Activated naive CD4-positive, alpha-beta T cell treated with anti-CD3 and anti-CD28 coated beads for 36 hours (primary cell): ENCODE data around the gene BMPR2. TPM values are rescaled to one million over a fixed set of nuclear protein-coding genes. Genes with fewer than 3 reads are reported as not detected.

Experiments
- CTCF ChIA-PET: fragments of 350-600 bp; sonication (Branson Sonifier 250); formaldehyde crosslinking; loops from one replicate; lab custom pipeline; 2021; ENCODE audit warnings: antibody characterized with exemption; lab: Charles Lee
- DNase-seq: peaks from one replicate; pipeline ENCODE4 v3.0.0-alpha.2; 2020
- H3K27ac Mint-ChIP-seq: one replicate; pipeline ENCODE4 v1.8.0; 2021; ENCODE audit warnings: mild to moderate bottlenecking, mixed read lengths
- H3K27me3 Mint-ChIP-seq: one replicate; pipeline ENCODE4 v1.8.0; 2021; ENCODE audit warnings: low read depth, mixed read lengths
- H3K36me3 Mint-ChIP-seq: one replicate; pipeline ENCODE4 v1.8.0; 2021; ENCODE audit warnings: low read depth, mixed read lengths
- H3K4me1 Mint-ChIP-seq: one replicate; pipeline ENCODE4 v1.8.0; 2021; ENCODE audit warnings: low read depth, mixed read lengths
- H3K4me3 Mint-ChIP-seq: one replicate; pipeline ENCODE4 v1.8.0; 2021; ENCODE audit warnings: mild to moderate bottlenecking, moderate library complexity, mixed read lengths
- H3K9me3 Mint-ChIP-seq: one replicate; pipeline ENCODE4 v1.8.0; 2021; ENCODE audit warnings: mixed read lengths
- intact Hi-C: fragments of 100-400 bp; cut with micrococcal nuclease; formaldehyde crosslinking; loops from one replicate; pipeline ENCODE4 v1.15.1; 2023
- total RNA-seq, 2 experiments: library from RNA; stranded (reverse); gene quantifications; one replicate each; pipeline ENCODE4 v1.2.3, GENCODE V29; 2021

The BMPR2 gene
- total RNA-seq, 2 experiments from 2014 or later, result 4.2 to 5.5 TPM

DNA sequence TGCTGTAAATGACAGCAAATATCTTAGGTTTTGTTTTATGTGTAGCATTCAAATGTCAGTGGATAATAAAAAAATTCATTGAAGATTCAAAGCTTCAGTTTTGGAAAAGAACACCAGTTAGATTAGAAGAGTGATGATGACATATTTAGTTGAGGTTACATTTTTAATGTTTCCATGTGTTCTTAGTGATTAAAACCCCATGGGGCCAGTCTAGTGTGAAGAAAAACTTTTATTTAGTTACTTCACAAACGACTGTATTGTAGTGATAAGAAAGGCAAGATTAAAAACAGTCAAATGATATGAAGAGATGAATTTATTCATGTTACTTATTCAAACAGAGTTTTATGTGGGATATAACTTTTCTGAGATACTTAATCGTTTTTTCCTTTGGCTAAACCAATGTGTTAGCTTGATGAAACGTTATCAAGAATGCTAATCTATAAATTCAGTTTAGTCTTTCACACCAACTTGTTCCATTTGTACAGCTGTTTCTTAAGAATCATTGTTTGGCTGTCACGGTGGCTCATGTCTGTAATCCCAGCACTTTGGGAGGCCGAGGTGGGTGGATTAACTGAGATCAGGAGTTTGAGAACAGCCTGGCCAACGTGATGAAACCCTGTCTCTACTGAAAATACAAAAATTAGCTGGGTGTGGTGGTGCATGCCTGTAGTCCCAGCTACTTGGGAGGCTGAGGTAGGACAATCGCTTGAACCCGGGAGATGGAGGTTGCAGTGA is 11.6 kb downstream of the BMPR2 start:
- DNase-seq, result no peak
- no peak overlapping the region for H3K4me3 Mint-ChIP-seq
- no peak overlapping the region for H3K27ac Mint-ChIP-seq
- intact Hi-C loops, result no loop called here
- H3K36me3 Mint-ChIP-seq, result no peaks in the 10 kb centered on the region
- CTCF ChIA-PET, result interaction anchor here (0.7 kb wide), 1 partner anchor 9 kb away, joined by 3 read pairs; no protein-coding TSS in a partner anchor
- no peaks in the 10 kb centered on the region for H3K9me3 Mint-ChIP-seq
- no peaks in the 10 kb centered on the region for H3K27me3 Mint-ChIP-seq
- peaks cover 19% of the 10 kb centered on the region for H3K4me1 Mint-ChIP-seq

DNA sequence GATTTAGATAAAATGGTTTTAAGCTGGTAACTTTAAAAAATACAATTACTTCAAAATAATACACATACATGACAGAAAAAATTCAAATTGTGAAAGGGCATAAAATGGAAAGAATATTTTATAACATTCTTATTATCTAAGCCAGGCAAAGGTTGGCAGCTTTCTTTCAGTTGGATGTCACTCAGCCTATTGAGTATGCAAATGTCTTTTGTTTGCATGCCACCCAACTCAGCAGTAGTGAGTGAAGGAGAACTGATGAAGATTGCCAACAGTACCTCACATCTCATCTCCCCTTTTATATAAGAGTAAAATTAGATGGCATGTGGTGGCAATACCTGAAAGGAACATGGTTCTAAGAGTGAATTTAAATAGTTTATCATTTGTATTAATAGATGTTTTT is 24.8 kb downstream of the BMPR2 start:
- no peaks in the 10 kb centered on the region for H3K27me3 Mint-ChIP-seq
- H3K4me1 Mint-ChIP-seq, result peaks cover 4% of the 10 kb centered on the region
- no peak overlapping the region for H3K4me3 Mint-ChIP-seq
- H3K27ac Mint-ChIP-seq, result no peak overlapping the region
- CTCF ChIA-PET, result interaction anchor here (0.7 kb wide), 1 partner anchor 26 kb away, joined by 3 read pairs; no protein-coding TSS in a partner anchor
- H3K36me3 Mint-ChIP-seq, result peaks cover 1% of the 10 kb centered on the region
- no peak for DNase-seq
- intact Hi-C loops, result no loop called here
- no peaks in the 10 kb centered on the region for H3K9me3 Mint-ChIP-seq

DNA sequence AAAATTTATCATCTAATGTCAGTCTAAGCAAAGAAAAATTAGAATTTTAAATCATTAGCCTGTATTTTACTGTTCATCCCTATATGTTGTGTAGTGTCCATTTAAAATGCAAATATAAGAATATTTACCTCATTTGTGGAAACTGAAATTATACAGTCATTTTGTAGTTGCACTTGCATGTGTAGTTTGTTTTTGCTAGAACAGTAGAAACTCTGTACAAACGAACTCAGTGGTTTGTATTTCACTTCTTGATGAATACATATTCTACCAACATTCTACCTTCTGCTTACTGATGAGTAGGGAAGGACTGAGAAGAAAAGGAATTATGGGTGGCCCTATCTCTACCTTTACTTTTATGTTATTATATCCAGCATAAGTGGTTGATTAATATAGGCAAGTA is 29.7 kb downstream of the BMPR2 start:
- intact Hi-C loops, result no loop called here
- Mint-ChIP-seq H3K36me3 (peaks cover 1% of the 10 kb centered on the region), H3K4me3 (no peak overlapping the region), H3K27ac (no peak overlapping the region), H3K9me3 (no peaks in the 10 kb centered on the region), H3K27me3 (no peaks in the 10 kb centered on the region), H3K4me1 (peaks cover 2% of the 10 kb centered on the region)
- CTCF ChIA-PET, result no interaction called here
- no peak for DNase-seq

DNA sequence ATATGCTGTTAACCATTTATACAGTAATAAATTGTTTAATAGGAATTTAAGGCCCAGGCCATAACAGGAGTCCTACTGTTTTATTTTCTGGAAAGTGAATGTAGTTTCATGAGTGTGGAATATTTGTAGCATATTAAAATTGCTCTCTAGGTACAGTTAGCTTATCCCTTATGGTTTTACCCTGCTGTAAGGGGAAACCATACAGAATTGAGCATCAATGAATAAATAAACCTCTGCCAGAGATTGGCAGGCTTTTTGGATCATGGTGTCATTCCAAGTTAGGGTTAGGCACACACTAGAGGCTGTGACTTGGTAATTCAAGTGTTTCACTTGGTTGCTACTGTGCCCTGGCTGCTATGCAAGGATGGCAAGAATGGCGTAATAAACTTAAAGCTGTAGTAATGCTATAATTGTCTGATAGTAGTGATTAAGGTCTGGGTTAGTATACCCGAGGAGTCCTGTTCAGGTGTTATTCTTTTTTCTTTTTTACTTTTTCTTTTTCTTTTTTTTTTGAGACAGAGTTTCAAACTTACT is 30.4 kb downstream of the BMPR2 start:
- Mint-ChIP-seq H3K4me1 (peaks cover 2% of the 10 kb centered on the region), H3K27ac (no peak overlapping the region), H3K9me3 (no peaks in the 10 kb centered on the region), H3K4me3 (no peak overlapping the region), H3K27me3 (no peaks in the 10 kb centered on the region), H3K36me3 (peaks cover 1% of the 10 kb centered on the region)
- CTCF ChIA-PET, result no interaction called here
- intact Hi-C loops, result no loop called here
- no peak for DNase-seq

DNA sequence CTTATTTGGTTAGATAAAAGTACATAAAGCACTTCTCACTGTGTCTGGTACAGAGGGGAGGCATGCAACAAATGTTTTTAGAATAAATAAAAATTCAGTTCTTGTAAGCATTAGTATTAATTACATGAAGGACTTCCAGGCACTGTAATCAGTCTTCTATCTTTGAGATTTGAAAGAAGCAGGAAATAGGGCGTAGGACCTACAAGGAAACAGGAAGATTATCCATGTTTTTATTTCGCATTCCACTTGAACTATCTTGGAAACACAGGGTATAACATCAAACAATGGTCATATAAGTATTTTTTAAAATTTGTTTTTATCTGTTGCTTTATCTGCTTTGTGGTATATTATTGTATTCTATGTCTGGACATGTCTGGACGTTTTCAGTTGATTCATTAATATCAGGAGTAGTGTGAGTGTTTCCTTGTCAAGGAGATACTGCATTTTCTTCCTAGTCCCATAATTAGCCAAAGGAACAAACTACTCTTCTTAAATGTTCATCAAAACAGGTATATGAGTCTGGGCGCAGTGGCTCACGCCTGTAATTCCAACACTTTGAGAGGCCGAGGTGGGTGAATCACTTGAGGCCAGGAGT is 32.5 kb downstream of the BMPR2 start:
- Mint-ChIP-seq H3K27me3 (no peaks in the 10 kb centered on the region), H3K4me3 (no peak overlapping the region), H3K9me3 (no peaks in the 10 kb centered on the region), H3K27ac (no peak overlapping the region), H3K36me3 (no peaks in the 10 kb centered on the region), H3K4me1 (peaks cover 2% of the 10 kb centered on the region)
- CTCF ChIA-PET, result no interaction called here
- no peak for DNase-seq
- intact Hi-C loops, result no loop called here

DNA sequence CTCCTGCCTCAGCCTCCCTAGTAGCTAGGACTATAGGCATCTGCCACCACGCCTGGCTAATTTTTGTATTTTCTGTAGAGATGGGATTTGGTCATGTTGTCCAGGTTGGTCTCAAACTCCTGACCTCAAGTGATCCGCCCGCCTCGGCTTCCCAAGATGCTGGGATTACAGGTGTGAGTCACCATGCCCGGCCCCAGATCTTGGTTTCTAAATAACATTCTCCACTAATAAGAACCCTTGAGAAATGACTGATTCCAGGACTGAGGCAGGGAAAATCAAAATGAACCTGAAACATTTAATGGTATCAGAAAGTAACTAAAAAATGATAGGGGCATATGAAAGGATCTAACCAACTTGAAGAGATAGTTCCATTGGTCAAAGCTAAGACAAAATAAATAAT is 34.0 kb downstream of the BMPR2 start:
- intact Hi-C loops, result no loop called here
- CTCF ChIA-PET, result no interaction called here
- Mint-ChIP-seq H3K4me3 (no peak overlapping the region), H3K9me3 (no peaks in the 10 kb centered on the region), H3K4me1 (peaks cover 1% of the 10 kb centered on the region), H3K27ac (no peak overlapping the region), H3K36me3 (no peaks in the 10 kb centered on the region), H3K27me3 (no peaks in the 10 kb centered on the region)
- peak; percentile 6 for DNase-seq

DNA sequence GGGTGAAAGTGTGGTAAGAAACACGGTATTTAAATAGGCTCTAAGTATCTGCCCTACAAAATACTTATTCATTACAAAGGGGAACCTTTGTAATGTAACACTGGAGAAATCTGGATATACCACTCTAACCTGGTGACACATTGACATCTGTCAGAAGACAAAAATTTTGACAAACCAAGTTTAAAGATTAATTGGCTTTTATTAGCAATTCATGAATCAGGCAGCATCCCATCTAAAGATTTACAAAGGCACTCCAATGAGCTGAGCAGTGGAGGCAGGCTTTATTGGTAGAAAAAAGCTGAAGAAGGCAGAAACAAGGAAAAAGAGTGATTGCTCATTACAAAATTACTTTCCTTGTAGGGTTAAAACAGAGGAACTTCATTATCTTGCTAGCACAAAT is 35.0 kb downstream of the BMPR2 start:
- CTCF ChIA-PET, result no interaction called here
- DNase-seq, result no peak
- Mint-ChIP-seq H3K27me3 (no peaks in the 10 kb centered on the region), H3K27ac (no peak overlapping the region), H3K4me3 (no peak overlapping the region), H3K9me3 (no peaks in the 10 kb centered on the region), H3K4me1 (no peaks in the 10 kb centered on the region), H3K36me3 (peaks cover 2% of the 10 kb centered on the region)
- intact Hi-C loops, result no loop called here

DNA sequence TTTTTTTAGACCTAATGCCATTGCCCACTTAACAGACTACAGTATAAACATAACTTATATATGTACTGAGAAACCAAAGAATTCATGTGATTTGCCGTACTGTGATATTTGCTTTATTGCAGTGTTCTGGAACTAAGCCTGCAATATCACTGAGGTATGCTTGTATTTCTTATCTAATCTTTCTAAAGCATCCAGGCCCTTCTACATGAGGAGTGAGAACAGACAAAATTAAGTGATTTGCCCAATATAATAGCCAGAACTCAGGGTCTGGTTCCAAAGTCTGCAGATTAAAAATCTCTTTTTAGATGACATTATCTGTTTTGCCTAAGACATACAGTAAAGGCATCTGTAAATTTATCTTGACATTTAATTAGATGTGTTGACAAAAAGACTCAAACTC is 41.9 kb downstream of the BMPR2 start:
- H3K9me3 Mint-ChIP-seq, result no peaks in the 10 kb centered on the region
- intact Hi-C loops, result no loop called here
- DNase-seq, result no peak
- no peaks in the 10 kb centered on the region for H3K27me3 Mint-ChIP-seq
- no peak overlapping the region for H3K27ac Mint-ChIP-seq
- no peak overlapping the region for H3K4me3 Mint-ChIP-seq
- peaks cover 2% of the 10 kb centered on the region for H3K36me3 Mint-ChIP-seq
- no peaks in the 10 kb centered on the region for H3K4me1 Mint-ChIP-seq
- CTCF ChIA-PET, result no interaction called here

DNA sequence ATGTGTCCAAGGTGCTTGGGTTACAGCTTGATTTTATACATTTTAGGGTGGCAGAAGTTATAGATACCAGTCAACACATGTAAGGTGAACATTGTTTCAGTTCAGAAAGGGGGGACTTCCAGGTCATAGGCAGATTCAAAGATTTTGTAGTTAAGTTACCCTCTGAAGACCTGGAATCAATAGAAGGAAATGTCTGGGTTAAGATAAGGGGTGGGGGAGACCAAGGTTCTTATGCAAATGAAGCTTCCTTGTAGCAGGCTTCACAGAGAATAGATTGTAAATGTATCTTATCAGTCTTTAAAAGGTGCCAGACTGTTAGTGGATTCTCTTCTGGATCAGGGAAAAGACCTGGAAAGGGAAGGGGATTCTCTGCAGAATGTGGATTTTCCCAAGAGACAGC is 42.4 kb downstream of the BMPR2 start:
- Mint-ChIP-seq H3K9me3 (no peaks in the 10 kb centered on the region), H3K27me3 (no peaks in the 10 kb centered on the region), H3K4me3 (no peak overlapping the region), H3K27ac (no peak overlapping the region), H3K36me3 (peaks cover 2% of the 10 kb centered on the region), H3K4me1 (no peaks in the 10 kb centered on the region)
- DNase-seq, result no peak
- intact Hi-C loops, result no loop called here
- CTCF ChIA-PET, result no interaction called here

DNA sequence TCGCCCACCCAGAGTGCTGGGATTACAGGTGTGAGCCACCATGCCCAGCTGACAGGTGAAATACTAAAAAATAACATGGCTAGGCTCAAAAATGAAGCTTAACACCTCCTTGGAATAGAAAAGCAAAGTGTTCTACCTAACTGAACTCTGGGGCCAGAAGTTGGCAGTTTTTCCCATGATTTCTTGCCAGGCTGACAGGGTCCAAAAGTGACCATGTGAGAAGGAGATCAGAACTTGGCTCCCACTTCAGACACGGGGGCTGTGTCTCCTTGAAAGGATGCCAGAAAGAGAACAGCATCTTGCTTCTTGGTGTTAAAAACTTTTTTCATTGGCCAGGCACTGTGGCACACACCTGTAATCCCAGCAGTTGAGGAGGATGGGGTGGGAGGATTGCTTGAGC is 47.0 kb downstream of the BMPR2 start:
- peaks cover 2% of the 10 kb centered on the region for H3K9me3 Mint-ChIP-seq
- peaks cover 3% of the 10 kb centered on the region for H3K36me3 Mint-ChIP-seq
- intact Hi-C loops, result no loop called here
- H3K27me3 Mint-ChIP-seq, result no peaks in the 10 kb centered on the region
- H3K27ac Mint-ChIP-seq, result no peak overlapping the region
- CTCF ChIA-PET, result no interaction called here
- H3K4me1 Mint-ChIP-seq, result peaks cover 6% of the 10 kb centered on the region
- H3K4me3 Mint-ChIP-seq, result no peak overlapping the region
- no peak for DNase-seq

DNA sequence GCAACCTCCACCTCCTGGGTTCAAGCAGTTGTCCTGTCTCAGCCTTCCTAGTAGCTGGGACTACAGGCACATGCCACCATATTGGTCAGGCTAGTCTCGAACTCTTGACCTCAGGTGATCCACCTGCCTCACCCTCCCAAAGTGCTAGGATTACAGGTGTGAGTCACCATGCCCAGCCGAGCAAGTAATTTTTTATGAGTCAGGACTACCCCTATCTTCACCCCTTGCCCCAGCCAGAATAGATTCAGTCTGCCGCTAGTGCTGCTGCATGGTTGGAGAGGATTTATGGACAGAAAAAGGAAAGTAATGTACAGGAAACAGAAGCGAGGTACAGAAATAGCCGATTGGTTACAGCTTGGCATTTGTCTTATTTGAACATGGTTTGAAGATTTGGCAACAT is 48.9 kb downstream of the BMPR2 start:
- intact Hi-C loops, result no loop called here
- Mint-ChIP-seq H3K9me3 (peaks cover 16% of the 10 kb centered on the region), H3K4me1 (peaks cover 6% of the 10 kb centered on the region), H3K4me3 (no peak overlapping the region), H3K27me3 (no peaks in the 10 kb centered on the region), H3K27ac (no peak overlapping the region), H3K36me3 (peaks cover 11% of the 10 kb centered on the region)
- CTCF ChIA-PET, result no interaction called here
- no peak for DNase-seq

DNA sequence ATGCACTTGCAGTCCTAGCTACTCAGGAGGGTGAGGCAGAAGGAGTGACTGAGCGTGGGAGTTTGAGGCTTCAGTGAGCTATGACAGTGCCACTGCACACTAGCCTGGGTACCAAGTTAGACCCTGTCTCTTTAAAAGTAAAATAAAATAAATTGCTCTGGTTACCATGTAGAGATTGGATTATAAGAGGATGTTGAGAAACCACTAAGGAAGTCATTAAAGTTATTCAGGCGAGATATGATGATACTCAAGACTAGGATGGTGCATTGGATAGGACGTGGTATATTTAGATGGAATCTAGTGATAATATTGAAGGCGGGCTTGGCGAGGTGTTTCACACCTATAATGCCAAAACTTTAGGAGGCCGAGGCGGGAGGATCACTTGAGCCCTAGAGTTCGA is 50.6 kb downstream of the BMPR2 start:
- intact Hi-C loops, result no loop called here
- CTCF ChIA-PET, result no interaction called here
- Mint-ChIP-seq H3K36me3 (peaks cover 13% of the 10 kb centered on the region), H3K9me3 (peaks cover 16% of the 10 kb centered on the region), H3K4me3 (no peak overlapping the region), H3K27me3 (no peaks in the 10 kb centered on the region), H3K27ac (no peak overlapping the region), H3K4me1 (peaks cover 6% of the 10 kb centered on the region)
- no peak for DNase-seq
